Measurements from ENCODE around the gene TFAP2C. TPM values are rescaled to one million over a fixed set of nuclear protein-coding genes. Genes with fewer than 3 reads are reported as not detected.

The TFAP2C gene
- total and polyA plus RNA-seq, 8 donors = 0.19 to 1.6 (median 0.49) TPM

DNA sequence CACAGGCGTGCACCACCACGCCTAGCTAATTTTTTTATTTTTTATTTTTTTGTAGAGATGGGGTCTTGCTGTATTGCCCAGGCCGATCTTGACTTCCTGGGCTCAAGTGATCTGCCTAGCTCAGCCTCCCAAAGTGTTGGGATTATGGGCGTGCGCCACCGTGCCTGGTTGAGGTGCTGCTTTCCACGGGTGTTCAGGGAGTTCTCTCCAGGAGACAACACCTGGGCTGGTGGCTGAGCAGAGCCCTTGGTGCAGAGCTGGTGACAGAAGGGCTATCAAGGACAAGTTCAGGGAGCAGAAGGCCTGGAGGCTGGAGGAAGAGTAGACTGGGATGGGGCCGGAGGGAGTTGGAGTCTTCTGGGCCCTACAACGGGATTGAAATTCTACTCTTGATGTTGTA, 34.6 kb downstream of the TFAP2C start:
- TF ChIP-seq, protein P1, sequence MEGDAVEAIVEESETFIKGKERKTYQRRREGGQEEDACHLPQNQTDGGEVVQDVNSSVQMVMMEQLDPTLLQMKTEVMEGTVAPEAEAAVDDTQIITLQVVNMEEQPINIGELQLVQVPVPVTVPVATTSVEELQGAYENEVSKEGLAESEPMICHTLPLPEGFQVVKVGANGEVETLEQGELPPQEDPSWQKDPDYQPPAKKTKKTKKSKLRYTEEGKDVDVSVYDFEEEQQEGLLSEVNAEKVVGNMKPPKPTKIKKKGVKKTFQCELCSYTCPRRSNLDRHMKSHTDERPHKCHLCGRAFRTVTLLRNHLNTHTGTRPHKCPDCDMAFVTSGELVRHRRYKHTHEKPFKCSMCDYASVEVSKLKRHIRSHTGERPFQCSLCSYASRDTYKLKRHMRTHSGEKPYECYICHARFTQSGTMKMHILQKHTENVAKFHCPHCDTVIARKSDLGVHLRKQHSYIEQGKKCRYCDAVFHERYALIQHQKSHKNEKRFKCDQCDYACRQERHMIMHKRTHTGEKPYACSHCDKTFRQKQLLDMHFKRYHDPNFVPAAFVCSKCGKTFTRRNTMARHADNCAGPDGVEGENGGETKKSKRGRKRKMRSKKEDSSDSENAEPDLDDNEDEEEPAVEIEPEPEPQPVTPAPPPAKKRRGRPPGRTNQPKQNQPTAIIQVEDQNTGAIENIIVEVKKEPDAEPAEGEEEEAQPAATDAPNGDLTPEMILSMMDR (IDR thresholded peaks at IDR 0.05) = no peak
- intact Hi-C loops (cut with DNase I) = no loop called here
- 82 to 89% methylated on average over 9 of the region's 9 CpGs for WGBS, 2 donors
- Histone ChIP-seq H3K9me3 (no peaks in the 10 kb centered on the region), H3K4me1 (no peaks in the 10 kb centered on the region), H3K27ac (no peak overlapping the region), H3K27me3 (peaks cover 0 to 7% (median 0%) of the 10 kb centered on the region in 4 donors), H3K36me3 (no peaks in the 10 kb centered on the region), H3K4me3 (no peak overlapping the region)
- ATAC-seq = no peak
- no peak for DNase-seq
- FAIRE-seq = no peak

DNA sequence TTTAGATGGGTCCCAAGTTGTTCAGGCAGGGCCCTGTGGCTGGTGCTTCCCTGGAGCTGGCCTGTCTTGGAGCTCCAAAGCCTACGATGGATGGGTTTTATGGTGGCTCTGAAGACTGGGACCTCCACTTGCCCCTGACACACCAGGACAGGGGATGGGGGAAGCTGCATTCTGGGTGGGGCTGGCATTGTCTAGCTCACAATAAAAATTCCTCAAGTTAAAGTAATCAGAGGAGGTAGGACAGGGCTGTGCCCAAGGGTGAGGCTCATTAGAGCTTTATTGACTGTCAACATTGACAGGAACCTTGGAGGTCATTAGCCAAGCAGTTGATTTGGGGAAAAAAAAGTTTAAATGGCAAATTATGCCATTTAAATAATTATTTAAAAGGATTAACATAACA, 35.7 kb downstream of the TFAP2C start:
- Histone ChIP-seq H3K27ac (no peak overlapping the region), H3K9me3 (no peaks in the 10 kb centered on the region), H3K27me3 (peaks cover 0 to 7% (median 0%) of the 10 kb centered on the region in 4 donors), H3K4me1 (no peaks in the 10 kb centered on the region), H3K36me3 (no peaks in the 10 kb centered on the region), H3K4me3 (no peak overlapping the region)
- TF ChIP-seq, protein P1 (IDR thresholded peaks at IDR 0.05) = no peak
- ATAC-seq (no peak), FAIRE-seq (no peak), DNase-seq (no peak)
- intact Hi-C loops (cut with DNase I) = no loop called here
- WGBS, 2 donors = 70 to 82% methylated on average over 1 of the region's 1 CpG

DNA sequence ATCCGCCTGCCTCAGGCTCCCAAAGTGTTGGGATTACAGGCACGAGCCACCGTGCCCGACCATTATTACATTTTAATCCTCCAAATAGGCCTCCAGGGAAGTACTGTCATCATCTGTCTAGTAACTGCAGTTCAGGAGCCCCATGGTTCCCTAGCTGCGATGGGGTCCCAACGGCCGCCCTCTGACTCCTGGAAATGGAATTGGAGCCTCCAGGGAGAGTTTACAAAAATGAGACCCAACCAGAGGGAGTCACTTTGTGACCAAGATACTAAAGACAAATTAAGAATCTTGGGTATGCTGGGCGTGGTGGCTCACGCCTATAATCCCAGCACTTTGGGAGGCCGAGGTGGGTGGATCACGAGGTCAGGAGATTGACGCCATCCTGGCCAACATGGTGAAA, 36.7 kb downstream of the TFAP2C start:
- no peak for FAIRE-seq
- intact Hi-C loops (cut with DNase I) = no loop called here
- Histone ChIP-seq H3K27ac (no peak overlapping the region), H3K4me1 (no peaks in the 10 kb centered on the region), H3K4me3 (no peak overlapping the region), H3K9me3 (no peaks in the 10 kb centered on the region), H3K27me3 (peaks cover 0 to 7% (median 0%) of the 10 kb centered on the region in 4 donors), H3K36me3 (no peaks in the 10 kb centered on the region)
- TF ChIP-seq, protein P1 (IDR thresholded peaks at IDR 0.05) = no peak
- WGBS, 2 donors = 80 to 84% methylated on average over 12 of the region's 12 CpGs
- no peak for DNase-seq
- ATAC-seq = no peak

DNA sequence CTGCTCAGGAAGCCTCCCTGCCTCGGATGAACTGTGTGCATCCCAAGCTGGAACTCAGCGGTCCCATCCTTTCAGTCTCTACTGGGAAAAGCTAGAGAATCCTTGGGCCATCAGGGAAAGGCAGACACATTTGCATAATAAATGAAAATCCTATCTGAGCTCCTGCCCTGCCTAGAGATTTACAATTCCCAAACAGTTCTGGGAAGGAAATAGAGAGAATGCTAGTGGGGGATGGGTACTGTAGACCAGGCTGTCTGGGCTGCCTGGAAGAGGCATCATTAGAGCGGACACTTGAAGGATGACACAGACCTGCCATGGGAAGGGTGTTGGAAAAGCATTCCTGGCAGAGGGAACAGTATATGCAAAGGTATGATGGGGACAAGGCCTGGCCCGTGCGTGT, 44.3 kb downstream of the TFAP2C start:
- 78 to 86% methylated on average over 5 of the region's 5 CpGs for WGBS, 2 donors
- no peaks in the 10 kb centered on the region for H3K9me3 ChIP-seq
- intact Hi-C loops (cut with DNase I) = no loop called here

DNA sequence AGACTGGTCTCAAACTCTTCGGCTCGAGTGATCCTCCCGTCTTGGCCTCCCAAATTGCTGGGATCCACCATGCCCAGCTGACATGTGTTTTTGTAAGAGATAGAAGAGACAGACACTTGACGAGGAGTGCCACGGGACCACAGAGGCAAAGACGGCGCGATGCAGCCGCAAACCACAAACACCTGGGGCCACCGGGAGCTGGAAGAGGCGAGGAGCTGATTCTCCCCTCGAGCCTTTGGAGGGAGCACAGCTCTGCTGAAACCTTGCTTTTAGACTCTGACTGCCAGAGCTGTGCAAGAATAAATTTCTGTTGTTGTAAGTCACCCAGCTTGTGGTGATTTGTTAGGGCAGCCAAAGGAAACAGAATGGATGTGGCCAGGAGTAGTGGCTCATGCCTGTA, 46.9 kb downstream of the TFAP2C start:
- WGBS, 2 donors = 63 to 79% methylated on average over 12 of the region's 12 CpGs
- DNase-seq = no peak
- Histone ChIP-seq H3K9me3 (no peaks in the 10 kb centered on the region), H3K27me3 (no peaks in the 10 kb centered on the region), H3K27ac (no peak overlapping the region), H3K4me3 (no peak overlapping the region), H3K4me1 (no peaks in the 10 kb centered on the region), H3K36me3 (no peaks in the 10 kb centered on the region)
- intact Hi-C loops (cut with DNase I) = no loop called here
- ATAC-seq = no peak
- TF ChIP-seq, protein P1 (IDR thresholded peaks at IDR 0.05) = no peak
- no peak for FAIRE-seq

More for the DNA sequence above, 44.3 kb downstream of the TFAP2C start:
- Histone ChIP-seq H3K4me1 (no peaks in the 10 kb centered on the region), H3K27ac (no peak overlapping the region), H3K36me3 (no peaks in the 10 kb centered on the region), H3K4me3 (no peak overlapping the region), H3K27me3 (no peaks in the 10 kb centered on the region)
- DNase-seq (no peak), ATAC-seq (no peak), FAIRE-seq (no peak)
- TF ChIP-seq, protein P1 (IDR thresholded peaks at IDR 0.05) = no peak
